A549 (cell line): ENCODE measurements around the gene VAV3. TPM values are rescaled to one million over a fixed set of nuclear protein-coding genes. Genes with fewer than 3 reads are reported as not detected.

Experiments
- ATAC-seq, 2 experiments: fragments of 200-7000 bp in 1 of 2; fragments of >200 bp in 1 of 2; cut with Nextera tagmentation in 1 of 2; cut with Tn5 transposase in 1 of 2; 3 replicates each; pipeline versions ENCODE4 v1.8.0 to v1.9.1; 2018 to 2020; ENCODE audit warnings: mild to moderate bottlenecking in 1 of 2, moderate library complexity in 1 of 2
- CTCF ChIA-PET: fragments of 300-600 bp; sonication (Branson Sonifier 250); formaldehyde crosslinking; extraction: SDS; loops from one replicate; lab custom pipeline; 2021; ENCODE audit warnings: antibody characterized with exemption, inconsistent platforms; lab: Yijun Ruan, JAX
- POLR2A ChIA-PET: fragments of 350-600 bp; formaldehyde crosslinking; extraction: SDS; loops from one replicate; lab custom pipeline; 2021; ENCODE audit warnings: antibody characterized with exemption, inconsistent platforms; lab: Yijun Ruan, JAX
- DNase-seq, 2 experiments: peaks; one replicate each; pipeline versions ENCODE4 v3.0.0 to v3.0.0-alpha.2; 2011 to 2016; ENCODE audit warnings: low read depth in 1 of 2, low spot score in 1 of 2
- FAIRE-seq: peaks from 2 replicates; lab custom pipeline; 2011; peaks lifted over from hg19 to GRCh38; lab: Jason Lieb, UNC
- H3K27ac ChIP-seq, 2 experiments: fragments of >200 bp; sonication (Bioruptor Twin); formaldehyde crosslinking; 3 replicates each; pipeline ENCODE4 v1.5.1; 2016 to 2017
- H3K4me1 ChIP-seq: fragments of >200 bp; sonication (Bioruptor Twin); formaldehyde crosslinking; 3 replicates; pipeline ENCODE4 v1.6.1; 2016
- H3K4me2 ChIP-seq: fragments of >200 bp; sonication (Bioruptor Twin); formaldehyde crosslinking; 3 replicates; pipeline ENCODE4 v1.6.1; 2016
- H3K4me3 ChIP-seq: fragments of >200 bp; sonication (Bioruptor Twin); formaldehyde crosslinking; 3 replicates; pipeline ENCODE4 v1.5.1; 2016
- H3K9me3 ChIP-seq: fragments of >200 bp; sonication (Bioruptor Twin); formaldehyde crosslinking; 3 replicates; pipeline ENCODE4 v1.6.1; 2016
- BHLHE40 ChIP-seq: IDR thresholded peaks from 2 replicates; pipeline ENCODE4 v1.6.1; 2012; ENCODE audit warnings: low read depth, low read length, inconsistent platforms
- CHD2 ChIP-seq: fragments of 150-350 bp; IDR thresholded peaks from 2 replicates; pipeline ENCODE4 v1.6.1; 2014; ENCODE audit warnings: low read length; ENCODE audit not compliant: partially characterized antibody
- CHD4 ChIP-seq: fragments of 200-600 bp; sonication (generic); IDR thresholded peaks from 2 replicates; pipeline ENCODE4 v1.6.1; 2016; ENCODE audit warnings: antibody characterized with exemption, mild to moderate bottlenecking, borderline replicate concordance
- ELK1 ChIP-seq: fragments of 150-350 bp; IDR thresholded peaks from 2 replicates; pipeline ENCODE4 v1.6.1; 2014; ENCODE audit warnings: low read depth, mild to moderate bottlenecking, low read length
- EP300 ChIP-seq, 2 experiments: fragments of >200 bp; sonication (Bioruptor Twin); formaldehyde crosslinking; IDR thresholded peaks; 2 replicates in 1 of 2; 3 replicates in 1 of 2; pipeline ENCODE4 v1.6.1; 2016 to 2017
- ESRRA ChIP-seq: fragments of 150-350 bp; IDR thresholded peaks from 2 replicates; pipeline ENCODE4 v1.6.1; 2014; ENCODE audit warnings: mild to moderate bottlenecking, low read length, borderline replicate concordance
- HDAC2 ChIP-seq: fragments of 200-600 bp; sonication (generic); IDR thresholded peaks from 2 replicates; pipeline ENCODE4 v1.6.1; 2016
- HEYL ChIP-seq: fragments of 250-450 bp; sonication (Bioruptor Pico); IDR thresholded peaks from 2 replicates; pipeline ENCODE4 v1.8.0; 2021; ENCODE audit warnings: mild to moderate bottlenecking, moderate library complexity
- HOXB5 ChIP-seq: fragments of 250-450 bp; sonication (Bioruptor Pico); IDR thresholded peaks from 2 replicates; pipeline ENCODE4 v1.5.0; 2020; ENCODE audit warnings: mild to moderate bottlenecking, moderate library complexity
- MYC ChIP-seq: IDR thresholded peaks from 2 replicates; pipeline ENCODE4 v1.6.1; 2012; ENCODE audit warnings: mild to moderate bottlenecking, inconsistent platforms, low read length, improper control_type of control experiment, borderline replicate concordance
- NFE2L2 ChIP-seq: fragments of 150-350 bp; conservative IDR thresholded peaks from 2 replicates; pipeline ENCODE4 v1.6.1; 2014; ENCODE audit warnings: low read length
- NPAS2 ChIP-seq: fragments of 250-450 bp; sonication (Bioruptor Pico); IDR thresholded peaks from 2 replicates; pipeline ENCODE4 v1.8.0; 2022; ENCODE audit warnings: mild to moderate bottlenecking, moderate library complexity, borderline replicate concordance
- NR3C1 ChIP-seq: fragments of >200 bp; sonication (Bioruptor Twin); formaldehyde crosslinking; IDR thresholded peaks from 3 replicates; pipeline ENCODE4 v1.6.1; 2017
- POLR2AphosphoS2 ChIP-seq: conservative IDR thresholded peaks from 2 replicates; pipeline ENCODE4 v1.6.1; 2012; ENCODE audit warnings: low read length, improper control_type of control experiment, inconsistent platforms
- REST ChIP-seq: fragments of 200-600 bp; sonication (generic); IDR thresholded peaks from 2 replicates; pipeline ENCODE4 v1.6.1; 2016; ENCODE audit warnings: antibody characterized with exemption, mild to moderate bottlenecking, moderate library complexity
- RNF2 ChIP-seq: fragments of 200-600 bp; sonication (generic); IDR thresholded peaks from 2 replicates; pipeline ENCODE4 v1.6.1; 2016; ENCODE audit warnings: low read depth, mild to moderate bottlenecking, antibody characterized with exemption, moderate library complexity, borderline replicate concordance
- USF2 ChIP-seq: fragments of 450-650 bp; IDR thresholded peaks from 2 replicates; pipeline ENCODE4 v1.6.1; 2014; ENCODE audit warnings: antibody characterized with exemption
- ZC3H11A ChIP-seq: fragments of 450-650 bp; IDR thresholded peaks from 2 replicates; pipeline ENCODE4 v1.6.1; 2014; ENCODE audit warnings: antibody characterized with exemption, mild to moderate bottlenecking
- ZFP36 ChIP-seq: fragments of 450-650 bp; IDR thresholded peaks from 2 replicates; pipeline ENCODE4 v1.6.1; 2014; ENCODE audit warnings: borderline replicate concordance; ENCODE audit not compliant: partially characterized antibody
- WGBS: methylation state at CpG from one replicate; pipeline ENCODE4 v1.1.6; 2017; ENCODE audit errors: missing lambda C conversion rate; 5-methylcytosine and 5-hydroxymethylcytosine counted together
- polyA plus RNA-seq, 4 experiments: library from polyadenylated mRNA; depleted of rRNA in 3 of 4; stranded (reverse); fragments of >200 nt; fragmentation: RNase III in 1 of 4; extraction: RNeasy Plus Mini Kit Qiagen cat#74134 plus additional on column Dnase treatment in 1 of 4; gene quantifications; 2 replicates in 3 of 4; 3 replicates in 1 of 4; pipeline ENCODE4 v1.2.3, GENCODE V29; 2011 to 2017
- TF ChIP-seq, protein P1 (sequence below): fragments of >200 bp; sonication (Bioruptor Twin); formaldehyde crosslinking; IDR thresholded peaks from 3 replicates; pipeline ENCODE4 v1.5.1; 2016

VAV3 gene
- polyA plus RNA-seq, 2 of the 4 experiments (the other 2 are of a cell fraction) = 12.8 to 22.7 TPM

GRCh38 chr1:107570768-107571167 is 394.2 kb downstream of the VAV3 start:
- DNase-seq (no peak), ATAC-seq (no peak), FAIRE-seq (no peak)
- CTCF ChIA-PET = no interaction called here
- Histone ChIP-seq H3K27ac (no peak overlapping the region), H3K9me3 (no peaks in the 10 kb centered on the region), H3K4me1 (peaks cover 27% of the 10 kb centered on the region), H3K4me2 (no peak overlapping the region), H3K4me3 (no peak overlapping the region)
- WGBS = 93% methylated on average over 14 of the region's 15 CpGs
- TF ChIP-seq EP300 (IDR thresholded peaks at IDR 0.05) = no peak
- TF ChIP-seq ESRRA = no peak
- no peak for TF ChIP-seq POLR2AphosphoS2
- TF ChIP-seq REST = no peak
- TF ChIP-seq USF2 = no peak
- no peak for TF ChIP-seq RNF2
- TF ChIP-seq CHD4 = no peak
- no peak for TF ChIP-seq ZFP36
- no peak for TF ChIP-seq MYC
- no peak for TF ChIP-seq NR3C1
- TF ChIP-seq CHD2 = no peak
- TF ChIP-seq HEYL = no peak
- TF ChIP-seq HDAC2 = no peak
- TF ChIP-seq NPAS2 (CRISPR knock-in tag) = no peak
- TF ChIP-seq BHLHE40 = no peak
- TF ChIP-seq ELK1 = no peak
- TF ChIP-seq ZC3H11A = no peak
- TF ChIP-seq, protein P1, sequence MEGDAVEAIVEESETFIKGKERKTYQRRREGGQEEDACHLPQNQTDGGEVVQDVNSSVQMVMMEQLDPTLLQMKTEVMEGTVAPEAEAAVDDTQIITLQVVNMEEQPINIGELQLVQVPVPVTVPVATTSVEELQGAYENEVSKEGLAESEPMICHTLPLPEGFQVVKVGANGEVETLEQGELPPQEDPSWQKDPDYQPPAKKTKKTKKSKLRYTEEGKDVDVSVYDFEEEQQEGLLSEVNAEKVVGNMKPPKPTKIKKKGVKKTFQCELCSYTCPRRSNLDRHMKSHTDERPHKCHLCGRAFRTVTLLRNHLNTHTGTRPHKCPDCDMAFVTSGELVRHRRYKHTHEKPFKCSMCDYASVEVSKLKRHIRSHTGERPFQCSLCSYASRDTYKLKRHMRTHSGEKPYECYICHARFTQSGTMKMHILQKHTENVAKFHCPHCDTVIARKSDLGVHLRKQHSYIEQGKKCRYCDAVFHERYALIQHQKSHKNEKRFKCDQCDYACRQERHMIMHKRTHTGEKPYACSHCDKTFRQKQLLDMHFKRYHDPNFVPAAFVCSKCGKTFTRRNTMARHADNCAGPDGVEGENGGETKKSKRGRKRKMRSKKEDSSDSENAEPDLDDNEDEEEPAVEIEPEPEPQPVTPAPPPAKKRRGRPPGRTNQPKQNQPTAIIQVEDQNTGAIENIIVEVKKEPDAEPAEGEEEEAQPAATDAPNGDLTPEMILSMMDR = no peak
- POLR2A ChIA-PET = no interaction called here

- H3K4me2 ChIP-seq = no peak overlapping the region
- ATAC-seq = no peak
- WGBS = 52% methylated on average over 3 of the region's 3 CpGs
- no peak for FAIRE-seq
- POLR2A ChIA-PET = no interaction called here
- TF ChIP-seq NFE2L2 (no peak), HDAC2 (no peak), USF2 (no peak), HOXB5 (CRISPR knock-in tag) (no peak), POLR2AphosphoS2 (no peak), BHLHE40 (no peak)
- TF ChIP-seq, all 56 proteins: peak for 0
- H3K27ac ChIP-seq = no peak overlapping the region
- DNase-seq = no peak
- H3K4me1 ChIP-seq = no peaks in the 10 kb centered on the region
- CTCF ChIA-PET = interaction anchor here (1.4 kb wide), 1 partner anchor 14 kb away, joined by 3 read pairs; no protein-coding TSS in a partner anchor
- H3K4me3 ChIP-seq = no peak overlapping the region
- no peaks in the 10 kb centered on the region for H3K9me3 ChIP-seq
Observed at GRCh38 chr1:107563441-107563840, 401.5 kb downstream of the VAV3 start.
